HG02610 (cell line): ENCODE results near the gene AGPS.
"Not testable (repeated sequence)": the region's sequence is repeated elsewhere in the genome, so short reads cannot be mapped to it uniquely, and the experiment has no call there.

Experiments used
- ATAC-seq: cut with Tn5 transposase; IDR thresholded peaks from one replicate; pipeline ENCODE4 v1.9.1; 2021; ENCODE audit warnings: mild to moderate bottlenecking, moderate library complexity; ENCODE audit not compliant: unreplicated experiment

The AGPS gene

DNA sequence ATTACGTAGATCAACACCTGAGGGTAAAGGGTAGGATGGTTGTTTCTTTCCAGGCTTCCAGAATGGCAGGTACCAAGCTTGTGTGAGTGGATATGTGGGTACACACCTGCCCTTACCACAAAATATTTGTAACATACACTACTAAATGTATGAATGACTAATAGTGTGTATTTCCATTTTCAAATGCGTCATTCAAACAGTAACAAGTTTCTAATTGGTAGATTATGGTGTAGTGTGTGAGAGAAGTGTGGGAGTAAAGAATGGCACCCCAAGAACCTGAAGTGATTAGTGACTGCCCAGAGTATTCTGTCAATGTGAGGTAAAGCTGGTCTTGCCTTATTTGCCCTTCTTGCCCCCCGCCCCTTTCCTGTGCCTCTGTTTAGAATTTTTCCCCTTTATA, 21.1 kb downstream of the AGPS start:
- no peak for ATAC-seq

DNA sequence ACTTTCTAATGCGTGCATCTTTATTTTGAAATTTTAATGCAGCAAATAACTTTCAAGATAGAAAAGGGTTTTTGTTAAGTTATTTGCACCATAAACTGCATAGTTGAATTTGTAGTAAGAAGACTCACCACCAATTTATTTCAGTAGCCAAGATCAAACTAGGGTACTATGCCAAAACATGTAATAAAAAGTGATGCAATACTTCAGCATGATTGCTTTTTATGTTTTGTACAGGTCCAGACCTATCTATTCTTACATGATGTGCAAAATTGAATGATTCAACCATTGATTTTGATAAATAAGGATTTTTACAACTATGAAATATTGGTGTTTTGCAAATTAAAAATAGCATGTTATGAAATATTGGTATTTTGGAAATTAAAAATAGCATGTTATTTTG, 26.7 kb downstream of the AGPS start:
- ATAC-seq = no peak

DNA sequence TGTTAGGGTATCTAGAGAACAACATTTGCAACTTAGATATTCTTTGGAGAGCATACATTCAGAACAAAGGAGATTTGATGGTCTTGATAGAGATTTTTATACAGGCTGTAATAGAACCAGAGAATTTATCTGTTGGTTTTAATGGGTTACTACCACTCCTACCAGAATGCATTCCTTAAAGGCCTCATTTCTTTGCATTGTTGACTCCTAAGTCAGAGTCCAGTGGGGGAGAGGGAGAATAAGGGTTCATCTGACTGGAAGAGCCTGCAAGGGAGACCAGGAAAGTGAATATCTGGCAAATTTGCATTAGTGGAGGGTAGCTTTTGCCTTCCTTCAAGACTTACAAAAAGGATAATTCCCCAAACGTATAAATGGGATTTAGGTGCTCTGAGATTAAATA, 29.7 kb downstream of the AGPS start:
- no peak for ATAC-seq

DNA sequence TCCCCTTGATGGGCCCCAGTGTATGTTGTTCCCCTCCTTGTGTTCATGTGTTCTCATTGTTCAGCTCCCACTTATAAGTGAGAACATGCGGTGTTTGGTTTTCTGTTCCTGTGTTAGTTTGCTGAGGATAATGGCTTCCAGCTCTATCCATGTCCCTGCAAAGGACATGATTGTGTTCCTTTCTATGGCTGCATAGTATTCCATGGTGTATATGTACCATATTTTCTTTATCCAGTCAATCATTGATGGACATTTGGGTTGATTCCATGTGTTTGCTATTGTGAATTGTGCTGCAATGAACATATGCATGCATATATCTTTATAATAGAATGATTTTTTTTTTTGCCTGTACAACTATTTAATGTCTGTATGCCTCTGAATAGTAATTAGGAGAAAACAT, 31.5 kb downstream of the AGPS start:
- not testable (repeated sequence) for ATAC-seq

DNA sequence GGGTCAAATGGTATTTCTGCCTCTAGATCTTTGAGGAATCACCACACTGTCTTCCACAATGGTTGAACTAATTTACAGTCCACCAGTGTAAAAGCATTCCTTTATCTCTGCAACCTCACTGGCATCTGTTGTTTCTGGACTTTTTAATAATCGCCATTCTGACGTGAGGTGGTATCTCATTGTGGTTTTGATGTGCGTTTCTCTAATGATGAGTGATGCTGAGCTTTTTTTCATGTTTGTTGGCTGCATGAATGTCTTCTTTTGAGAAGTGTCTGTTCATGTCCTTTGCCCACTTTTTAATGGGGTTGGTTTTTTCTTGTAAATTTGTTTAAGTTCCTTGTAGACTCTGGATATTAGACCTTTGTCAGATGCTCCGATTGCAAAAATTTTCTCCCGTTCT, 32.0 kb downstream of the AGPS start:
- not testable (repeated sequence) for ATAC-seq

DNA sequence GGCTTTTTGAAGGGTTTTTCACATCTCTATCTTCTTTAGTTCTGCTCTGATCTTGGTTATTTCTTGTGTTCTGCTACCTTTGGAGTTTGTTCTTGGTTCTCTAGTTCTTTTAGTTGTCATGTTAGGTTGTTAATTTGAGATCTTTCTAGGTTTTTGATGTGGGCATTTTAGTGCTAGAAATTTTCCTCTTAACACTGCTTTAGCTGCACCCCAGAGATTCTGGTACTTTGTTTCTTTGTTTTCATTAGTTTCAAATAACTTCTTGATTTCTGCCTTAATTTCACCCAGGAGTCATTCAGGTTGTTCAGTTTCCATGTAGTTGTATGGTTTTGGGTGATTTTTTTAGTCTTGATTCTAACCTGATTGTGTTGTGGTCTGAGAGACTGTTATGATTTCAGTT, 34.7 kb downstream of the AGPS start:
- no peak for ATAC-seq

DNA sequence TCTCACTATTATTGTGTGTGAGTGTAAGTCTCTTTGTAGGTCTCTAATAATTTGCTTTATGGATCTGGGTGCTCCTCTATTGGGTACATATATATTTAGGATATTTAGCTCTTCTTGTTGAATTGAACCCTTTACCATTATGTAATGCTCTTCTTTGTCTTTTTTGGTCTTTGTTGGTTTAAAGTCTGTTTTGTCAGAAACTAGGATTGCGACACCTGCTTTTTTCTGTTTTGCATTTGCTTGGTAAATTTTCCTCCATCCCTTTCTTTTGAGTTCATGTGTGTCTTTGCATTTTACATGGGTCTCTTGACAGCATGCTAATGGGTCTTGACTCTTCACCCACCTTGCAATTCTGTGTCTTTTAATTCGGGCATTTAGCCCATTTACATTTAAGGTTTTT, 35.4 kb downstream of the AGPS start:
- ATAC-seq = not testable (repeated sequence)

DNA sequence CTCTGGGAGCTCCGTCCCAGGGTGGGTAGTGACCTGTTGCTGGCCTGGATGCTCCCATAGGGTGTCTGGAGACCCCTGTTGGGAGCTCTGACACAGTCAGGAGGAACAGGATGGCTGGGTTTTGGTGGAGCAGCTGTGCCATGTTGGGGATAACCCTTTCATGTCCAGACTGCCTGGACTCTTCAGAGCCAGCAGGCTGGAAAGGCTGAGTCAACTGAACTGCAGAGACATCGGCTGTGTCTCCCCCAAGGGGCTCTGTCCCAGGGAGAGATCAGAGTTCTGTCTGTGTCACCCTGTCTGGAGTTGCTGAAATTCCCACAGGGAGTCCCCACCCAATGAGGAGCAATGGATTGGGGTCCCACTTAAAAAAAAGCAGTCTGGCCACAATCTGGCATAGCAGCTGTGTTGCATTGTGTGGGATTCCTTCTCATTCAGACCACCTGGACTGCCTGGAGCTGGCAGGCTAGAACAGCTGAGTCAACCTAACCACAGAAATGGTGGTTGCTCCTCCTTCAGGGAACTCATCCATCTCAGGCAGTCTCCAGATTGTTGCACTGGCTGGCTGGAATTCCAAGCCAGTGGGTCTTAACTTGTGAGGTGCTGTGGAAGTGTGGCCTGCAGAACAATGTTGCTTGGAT, 37.2 kb downstream of the AGPS start:
- no peak for ATAC-seq

DNA sequence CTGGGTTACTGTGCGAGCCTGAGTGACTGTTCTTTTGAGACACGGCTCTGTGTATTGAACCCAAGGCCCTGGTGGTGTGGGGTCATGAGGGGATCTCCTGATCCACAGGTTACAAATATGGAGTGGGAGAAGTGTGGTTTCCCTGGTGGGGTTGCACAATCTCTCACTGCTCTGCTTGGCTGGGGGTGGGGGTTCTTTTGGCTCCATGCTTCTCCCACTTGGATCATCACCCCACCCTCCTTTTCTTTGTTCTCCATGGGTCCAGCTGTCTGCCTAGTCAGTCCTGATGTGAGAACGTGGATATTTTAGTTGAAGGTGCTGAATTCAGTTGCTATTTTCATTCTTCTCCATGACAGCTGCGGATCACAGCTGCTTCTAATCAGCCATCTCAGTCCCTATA, 37.8 kb downstream of the AGPS start:
- ATAC-seq = no peak

DNA sequence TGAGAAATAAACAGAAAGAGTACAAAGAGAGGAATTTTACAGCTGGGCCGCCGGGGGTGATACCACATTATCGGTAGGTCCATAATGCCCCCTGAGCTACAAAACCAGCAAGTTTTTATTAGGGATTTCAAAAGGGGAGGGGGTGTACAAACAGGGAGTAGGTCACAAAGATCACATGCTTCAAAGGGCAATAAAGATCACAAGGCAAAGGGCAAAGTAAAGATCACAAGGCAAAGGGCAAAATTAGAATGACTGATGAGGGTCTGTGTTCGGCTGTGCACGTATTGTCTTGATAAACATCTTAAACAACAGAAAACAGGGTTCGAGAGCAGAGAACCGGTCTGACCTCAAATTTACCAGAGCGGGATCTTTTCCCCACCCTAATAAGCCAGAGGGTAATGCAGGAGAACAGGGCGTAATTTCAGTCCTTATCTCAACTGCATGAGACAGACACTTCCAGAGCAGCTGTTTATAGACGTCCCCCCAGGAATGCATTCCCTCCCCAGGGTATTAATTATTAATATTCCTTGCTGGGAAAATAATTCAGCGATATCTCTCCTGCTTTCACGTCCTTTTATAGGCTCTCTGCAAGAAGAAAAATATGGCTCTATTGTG, 38.6 kb downstream of the AGPS start:
- not testable (repeated sequence) for ATAC-seq

DNA sequence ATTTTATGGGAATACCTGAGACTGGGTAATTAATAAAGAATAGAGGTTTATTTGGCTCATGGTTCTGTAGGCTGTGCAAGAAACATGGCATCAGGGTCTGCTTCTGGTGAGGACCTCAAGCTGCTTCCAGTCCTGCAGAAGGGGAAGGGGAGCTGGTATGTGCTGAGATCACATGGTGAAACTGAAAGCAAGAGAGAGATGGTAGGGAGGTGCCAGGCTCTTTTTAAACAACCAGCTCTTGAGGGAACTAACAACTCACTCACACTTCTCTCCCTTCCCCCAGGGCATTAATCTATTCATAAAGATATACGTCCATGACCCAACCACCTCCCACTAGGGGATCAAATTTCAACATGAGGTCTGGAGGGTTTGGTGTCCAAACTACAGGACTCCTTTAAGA, 40.1 kb downstream of the AGPS start:
- no peak for ATAC-seq

DNA sequence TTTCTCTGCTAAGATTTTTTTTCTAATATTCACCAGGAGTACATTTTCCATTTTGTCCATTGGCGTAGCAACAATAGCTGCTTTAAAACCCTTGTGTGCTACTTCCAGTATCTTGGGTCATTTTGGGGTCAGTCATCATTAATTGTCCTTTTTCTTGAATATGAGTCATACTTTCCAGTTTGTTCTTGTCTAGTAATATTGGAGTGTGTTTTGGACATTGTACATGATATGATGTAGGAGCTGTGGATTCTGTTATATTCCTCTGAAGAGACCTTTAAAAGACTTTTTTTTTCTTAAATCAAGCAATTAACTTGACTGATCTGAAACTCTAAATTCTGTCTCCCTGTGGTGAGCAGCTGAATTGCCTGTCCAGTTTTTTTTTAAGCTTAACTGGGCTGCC, 40.8 kb downstream of the AGPS start:
- no peak for ATAC-seq

DNA sequence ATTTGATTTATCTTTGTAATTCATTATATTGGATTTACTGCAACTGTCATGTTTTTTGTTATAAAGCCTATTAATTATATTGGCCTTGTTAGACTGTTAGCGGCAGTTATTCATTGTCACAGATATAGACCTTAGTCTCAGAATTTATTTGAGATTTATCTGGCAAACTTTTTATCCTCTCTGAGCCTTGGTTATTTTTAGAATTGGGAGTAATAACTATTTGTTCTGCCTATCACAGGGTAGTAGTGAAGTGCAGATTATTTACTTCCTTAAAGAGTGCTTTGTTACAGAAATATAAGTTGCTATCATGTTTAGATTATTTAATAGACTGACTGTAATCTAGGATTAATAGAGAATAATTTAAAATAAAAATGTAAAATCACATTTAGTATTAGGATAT, 41.9 kb downstream of the AGPS start:
- no peak for ATAC-seq

DNA sequence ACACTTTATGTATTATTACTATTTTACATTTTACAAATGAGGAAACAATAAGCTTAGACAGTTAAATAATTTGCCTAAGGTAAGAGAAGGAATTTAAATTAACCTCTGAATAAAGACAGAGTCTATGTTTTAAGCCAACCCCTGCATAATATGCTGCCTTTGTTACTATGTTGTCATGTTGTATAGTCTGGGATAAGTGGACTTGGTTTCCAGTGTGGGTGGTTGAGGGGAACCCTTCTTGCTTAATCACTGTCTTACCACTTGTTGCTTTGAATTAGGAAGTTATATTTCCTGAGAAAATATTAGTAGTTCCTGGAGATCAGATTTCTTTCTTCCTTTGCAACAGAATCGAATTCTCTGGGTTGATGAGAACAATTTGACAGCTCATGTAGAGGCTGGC, 52.6 kb downstream of the AGPS start:
- ATAC-seq = no peak

DNA sequence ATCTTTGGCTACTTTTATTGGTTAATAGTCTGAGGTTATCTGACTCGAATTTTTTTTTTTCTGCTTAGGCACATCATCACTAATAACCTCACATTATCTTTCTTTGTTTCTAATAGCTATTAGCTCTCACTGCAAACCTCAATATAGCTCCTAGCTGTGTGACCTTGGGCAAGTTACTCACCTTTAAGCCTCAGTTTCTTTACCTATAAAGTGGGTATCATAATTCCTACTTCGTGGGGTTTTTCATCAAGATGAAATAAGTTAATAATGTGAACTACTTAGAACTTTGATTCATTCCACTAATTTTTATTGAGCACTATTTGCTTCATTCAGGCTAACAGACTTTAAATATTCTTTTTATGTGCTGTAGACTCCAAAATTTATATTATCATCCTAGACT, 55.5 kb downstream of the AGPS start:
- no peak for ATAC-seq

DNA sequence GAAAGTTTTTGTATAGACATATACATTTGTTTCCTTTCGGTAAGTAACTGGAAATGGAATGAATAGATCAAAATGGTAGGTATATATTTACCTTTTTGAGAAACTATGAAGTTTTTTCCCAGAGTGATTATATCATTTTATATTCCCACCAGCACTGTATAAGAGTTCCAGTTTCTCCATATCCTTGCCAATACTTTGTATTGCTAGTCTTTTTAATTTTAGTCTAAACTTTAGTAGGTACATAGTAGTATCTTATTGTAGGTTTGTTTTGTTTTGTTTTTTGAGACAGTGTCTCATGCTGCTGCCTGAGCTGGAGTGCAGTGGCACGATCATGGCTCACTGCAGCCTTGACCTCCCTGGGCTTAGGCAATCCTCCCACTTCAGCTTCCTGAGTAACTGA, 56.6 kb downstream of the AGPS start:
- no peak for ATAC-seq

DNA sequence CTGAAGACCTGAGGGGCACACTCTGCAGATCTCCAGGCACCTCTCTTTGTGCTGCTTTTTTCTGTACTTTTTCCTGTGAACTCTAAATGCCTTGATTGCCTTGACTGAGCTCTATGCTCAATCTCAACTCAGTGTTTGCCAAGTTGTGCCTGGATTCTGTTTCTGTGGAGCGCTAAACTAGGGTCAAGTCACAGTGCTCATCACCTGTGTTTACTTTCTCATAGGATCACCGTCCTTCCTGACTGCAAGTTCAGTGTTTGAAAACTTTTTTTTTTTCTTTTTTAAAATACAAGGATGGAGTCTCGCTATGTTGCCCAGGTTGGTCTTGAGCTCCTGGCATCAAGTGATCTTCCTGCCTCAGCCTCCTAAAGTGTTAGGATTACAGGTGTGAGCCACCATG, 62.6 kb downstream of the AGPS start:
- ATAC-seq = no peak

DNA sequence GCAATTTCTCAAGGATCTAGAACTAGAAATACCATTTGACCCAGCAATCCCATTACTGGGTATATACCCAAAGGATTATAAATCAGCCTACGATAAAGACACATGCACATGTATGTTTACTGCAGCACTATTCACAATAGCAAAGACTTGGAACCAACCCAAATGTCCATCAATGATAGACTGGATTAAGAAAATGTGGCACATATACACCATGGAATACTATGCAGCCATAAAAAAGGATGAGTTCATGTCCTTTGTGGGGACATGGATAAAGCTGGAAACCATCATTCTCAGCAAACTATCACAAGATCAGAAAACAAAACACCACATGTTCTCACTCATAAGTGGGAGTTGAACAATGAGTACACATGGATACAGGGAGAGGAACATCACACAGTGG, 67.2 kb downstream of the AGPS start:
- ATAC-seq = not testable (repeated sequence)

DNA sequence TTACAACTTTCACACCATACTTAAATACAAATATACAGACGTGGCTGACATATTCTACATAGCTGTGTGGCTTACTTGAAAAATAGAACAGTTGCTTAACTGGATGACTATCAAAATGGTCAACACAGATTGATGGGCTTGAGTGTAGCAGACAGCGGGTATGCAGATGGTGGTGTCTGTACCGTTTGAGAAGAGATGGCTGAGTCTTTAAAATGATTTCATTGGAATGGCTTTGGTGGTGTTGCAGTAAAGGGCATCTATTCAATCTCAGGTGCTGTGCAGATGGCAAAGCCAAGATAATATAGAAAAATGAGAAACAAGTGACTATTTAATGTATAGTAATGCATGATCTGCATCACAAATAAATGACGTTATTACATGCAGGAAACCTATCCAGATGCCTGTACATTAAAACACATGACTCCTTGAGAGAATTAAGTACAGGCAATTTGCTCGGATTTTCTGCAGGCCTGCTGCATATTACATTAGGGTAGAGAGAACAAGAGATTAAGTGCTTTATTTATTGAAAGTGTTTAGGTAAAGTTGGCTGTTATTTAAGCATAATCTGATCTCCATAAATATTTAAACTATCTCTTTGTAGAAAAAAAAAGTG, 68.5 kb downstream of the AGPS start:
- no peak for ATAC-seq

DNA sequence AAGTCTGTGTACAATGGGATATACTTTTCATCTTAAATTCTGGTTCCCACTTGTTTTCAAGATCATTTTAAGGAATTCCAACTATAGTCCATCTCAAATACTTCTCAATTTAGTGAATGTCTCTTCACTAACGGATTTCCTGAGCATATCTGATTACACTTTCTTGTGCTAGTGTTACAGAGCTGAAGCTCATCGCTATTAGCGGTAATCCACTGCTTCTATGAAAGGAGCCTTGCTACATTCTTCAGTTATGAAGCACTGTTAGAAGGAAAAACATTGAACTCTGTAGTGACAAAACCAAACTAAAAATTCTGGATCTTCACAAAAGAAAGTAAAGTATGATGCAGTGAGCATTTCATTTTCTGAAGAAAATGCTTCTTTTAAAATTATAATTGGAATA, 72.0 kb downstream of the AGPS start:
- no peak for ATAC-seq

DNA sequence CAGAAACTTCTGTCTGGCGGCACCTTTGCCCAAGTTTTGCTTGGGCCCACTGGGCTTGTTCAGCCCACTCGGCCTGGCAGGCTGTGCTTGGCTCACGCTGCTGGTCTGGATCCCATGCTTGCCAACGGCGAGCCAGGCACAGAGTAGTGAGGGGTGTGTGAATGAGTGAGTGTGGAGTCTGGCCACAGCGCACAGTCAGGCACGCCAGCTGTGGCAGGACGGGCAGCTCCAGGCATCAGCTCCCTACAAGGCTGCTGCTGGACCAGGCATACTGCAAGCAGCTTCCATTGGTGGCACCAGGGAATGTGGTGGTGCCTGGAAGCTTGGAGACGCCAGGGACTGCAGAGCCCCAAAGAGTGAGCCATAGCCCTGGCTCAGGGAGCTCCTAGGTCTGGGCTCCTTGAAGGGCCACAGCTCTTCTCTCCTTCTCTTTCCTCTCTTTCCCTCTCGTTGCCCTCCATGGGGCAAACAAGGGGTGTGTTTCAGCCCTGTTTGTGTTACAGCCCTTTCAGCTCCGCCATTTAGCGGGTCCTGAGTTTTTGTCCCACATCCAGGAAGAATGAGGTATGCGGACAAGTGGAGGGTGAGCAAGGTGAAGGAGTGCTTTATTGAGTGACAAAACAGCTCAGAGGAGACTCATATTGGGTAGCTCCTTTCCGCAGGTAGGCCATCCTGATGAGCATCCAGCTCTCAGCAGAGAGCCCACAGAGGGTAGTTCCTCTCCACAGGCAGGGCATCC, 73.0 kb downstream of the AGPS start:
- ATAC-seq = no peak
